GM18909 (cell line): Measurements from ENCODE around the gene PCOLCE2.

Source experiments
- ATAC-seq: cut with Tn5 transposase; IDR thresholded peaks from one replicate; pipeline ENCODE4 v1.9.1; 2021; ENCODE audit warnings: mild to moderate bottlenecking; ENCODE audit not compliant: unreplicated experiment, poor library complexity

The PCOLCE2 gene

DNA sequence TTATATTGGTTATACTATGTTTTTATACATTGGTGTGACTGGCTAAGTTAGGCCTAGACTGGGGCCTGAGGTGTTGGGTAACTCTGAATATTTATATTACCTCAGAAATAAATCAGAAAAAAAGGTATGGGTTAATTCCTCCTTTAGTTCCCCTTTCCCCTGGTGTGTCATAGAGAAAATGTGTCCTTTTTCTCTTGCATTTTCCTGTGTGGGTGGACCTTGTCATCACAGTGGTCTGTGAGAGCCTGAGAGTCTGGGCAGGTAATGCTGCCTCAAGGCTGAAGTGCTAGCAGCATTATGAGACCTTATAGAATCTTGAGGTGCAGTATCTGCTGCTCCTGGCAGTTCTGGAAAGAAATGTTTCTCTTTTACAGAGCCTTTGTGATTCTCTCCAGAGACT lies 69.7 kb downstream of the PCOLCE2 start:
- ATAC-seq, result no peak

DNA sequence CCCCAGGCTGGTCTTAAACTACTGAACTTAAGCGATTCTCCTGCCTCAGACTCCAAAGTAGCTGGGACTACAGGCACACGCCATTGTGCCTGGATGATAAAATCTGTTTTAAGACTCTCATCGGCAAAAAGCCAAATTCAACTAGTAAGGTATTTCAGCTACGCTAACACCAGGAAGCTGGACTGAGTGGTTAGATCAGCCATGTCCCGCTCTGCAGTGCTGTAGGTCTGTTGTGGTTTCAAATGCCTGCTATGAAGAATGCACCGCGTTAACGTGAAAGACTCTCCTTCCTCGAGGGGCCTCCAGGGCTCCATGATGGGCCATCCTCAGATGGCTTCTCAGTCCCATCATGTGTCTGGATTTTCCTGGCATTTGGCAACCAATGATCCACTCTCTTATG lies 70.2 kb downstream of the PCOLCE2 start:
- no peak for ATAC-seq

- no peak for ATAC-seq
Measured at GRCh38 chr3:142817897-142818296, 71.0 kb downstream of the PCOLCE2 start.

GRCh38 chr3:142817356-142817755 lies 71.5 kb downstream of the PCOLCE2 start:
- ATAC-seq, result no peak

DNA sequence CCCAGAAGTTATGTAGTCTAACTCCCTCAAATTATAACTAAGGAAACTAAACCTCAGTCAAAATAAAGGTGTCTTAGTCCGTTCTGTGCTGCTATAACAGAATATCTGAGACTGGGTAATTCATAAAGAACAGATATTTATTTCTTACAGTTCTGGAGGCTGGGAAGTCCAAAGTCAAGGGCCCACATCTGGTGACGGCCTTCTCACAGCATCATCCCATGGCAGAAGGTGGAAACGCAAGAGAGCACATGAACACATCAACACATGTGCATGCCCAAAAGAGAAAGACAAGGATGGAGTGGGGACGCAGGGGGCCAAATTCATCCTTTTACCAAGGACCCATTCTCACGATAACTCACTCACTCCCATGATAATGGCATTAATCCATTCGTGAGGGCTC lies 73.1 kb downstream of the PCOLCE2 start:
- no peak for ATAC-seq

DNA sequence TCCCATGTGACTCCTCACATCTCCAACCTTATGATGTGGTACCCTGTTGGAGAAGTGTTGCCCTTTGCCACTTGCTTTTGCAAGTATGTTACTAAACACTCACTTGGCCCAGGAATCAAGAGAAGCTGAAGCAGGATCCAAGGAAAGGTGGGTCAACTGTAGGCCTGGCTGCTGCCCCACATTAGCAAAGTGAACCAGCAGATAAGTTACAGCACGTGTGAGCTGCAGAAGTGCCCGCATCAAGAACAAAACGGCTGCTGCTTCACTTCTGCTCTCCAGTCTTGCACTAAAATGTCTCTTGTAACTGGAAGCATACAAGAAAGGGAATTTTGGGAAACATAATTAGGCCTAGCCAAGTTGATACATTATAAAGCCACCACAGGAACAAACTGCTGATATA lies 79.6 kb downstream of the PCOLCE2 start:
- ATAC-seq, result no peak

DNA sequence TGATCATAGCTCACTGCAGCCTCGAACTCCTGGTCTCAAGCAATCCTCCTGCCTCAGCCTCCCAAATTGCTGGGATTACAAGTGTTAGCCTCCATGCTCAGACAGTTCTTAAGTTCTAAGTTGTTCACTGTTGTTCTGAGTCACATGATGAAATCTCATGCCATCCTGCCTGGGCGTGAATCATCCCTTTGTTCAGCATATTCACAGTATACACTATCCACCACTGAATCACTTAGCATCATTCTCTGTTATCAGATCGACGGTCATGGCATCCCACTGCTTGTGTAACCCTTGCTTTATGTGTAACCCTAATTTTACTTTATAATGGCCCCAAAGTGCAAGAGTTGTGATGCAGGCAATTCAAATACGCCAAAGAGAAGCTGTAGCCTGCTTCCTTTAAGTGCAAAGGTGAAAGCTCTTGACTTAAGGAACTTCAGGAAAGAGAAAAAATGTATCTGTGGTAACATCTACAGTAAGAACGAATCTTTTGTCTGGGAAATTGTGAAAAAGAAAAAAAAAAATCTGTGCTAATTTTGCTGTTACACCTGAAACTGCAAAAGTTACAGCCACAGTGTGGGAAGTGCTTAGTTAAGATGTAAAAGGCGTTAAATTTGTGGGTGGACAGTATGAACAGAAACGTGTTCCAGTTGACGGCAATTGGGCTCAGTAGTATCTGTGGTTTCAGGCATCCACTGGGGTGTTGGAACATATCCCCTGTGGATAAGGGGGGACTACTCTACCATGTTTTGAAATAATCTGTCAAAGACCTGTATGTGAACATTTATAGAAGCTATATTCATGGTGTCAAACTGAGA lies 80.6 kb downstream of the PCOLCE2 start:
- ATAC-seq, result no peak

DNA sequence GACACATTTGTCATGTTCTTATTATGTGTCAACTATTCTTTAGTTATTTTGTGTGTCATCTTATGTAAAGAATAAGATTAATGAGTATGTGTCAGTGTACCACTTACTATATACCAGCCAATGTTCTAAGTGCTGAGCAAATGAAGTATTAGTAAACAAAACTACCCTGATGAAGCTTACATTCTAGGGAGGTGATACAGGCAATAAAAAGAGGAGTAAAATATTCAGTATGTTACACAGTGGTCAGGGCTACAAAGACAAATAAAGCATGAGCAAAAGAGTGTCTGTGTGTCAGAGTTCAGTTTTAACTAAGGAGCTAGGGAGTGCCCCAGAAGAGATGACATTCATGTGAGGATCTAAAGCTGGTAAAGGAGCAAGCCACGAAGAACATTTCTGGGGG lies 86.0 kb downstream of the PCOLCE2 start:
- no peak for ATAC-seq

- ATAC-seq, result no peak
Measured at GRCh38 chr3:142801746-142802145, 87.1 kb downstream of the PCOLCE2 start.

DNA sequence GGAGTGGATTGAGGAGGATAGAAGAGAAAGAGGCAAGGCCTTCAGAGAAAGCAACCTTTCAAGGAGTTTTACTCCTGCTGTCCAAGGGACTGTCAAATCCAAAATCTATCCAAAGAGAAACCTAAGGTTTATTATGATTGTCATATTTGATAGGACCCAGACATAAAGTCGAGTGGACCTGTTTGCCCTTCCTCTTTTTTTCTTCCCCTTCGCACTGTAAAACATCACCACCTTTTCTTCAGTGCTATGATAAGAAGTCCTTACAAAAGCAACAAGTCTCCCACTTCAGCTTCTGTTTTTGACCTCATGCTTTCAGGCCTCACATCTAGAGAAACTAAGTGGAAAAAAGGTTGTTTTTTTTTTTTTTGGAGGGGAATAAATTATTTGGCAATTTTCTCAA lies 92.1 kb downstream of the PCOLCE2 start:
- no peak for ATAC-seq

DNA sequence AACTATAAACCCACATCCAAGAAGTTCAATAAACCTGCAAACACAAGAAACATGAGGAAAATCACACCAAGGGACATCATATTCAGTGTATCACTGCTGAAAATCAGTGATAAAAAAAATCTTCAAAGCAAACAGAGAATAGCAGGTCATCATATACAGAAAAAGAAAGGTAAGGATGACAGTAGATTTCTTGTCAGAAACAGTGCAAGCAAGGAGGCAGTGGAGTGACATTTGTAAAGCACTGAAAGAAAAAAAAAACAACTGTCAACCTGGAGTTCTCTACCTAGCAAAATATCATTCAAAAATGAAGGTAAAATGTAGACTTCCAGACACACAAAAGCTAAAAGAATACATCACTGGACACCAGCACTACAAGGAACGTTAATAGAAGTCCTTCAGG lies 93.6 kb downstream of the PCOLCE2 start:
- ATAC-seq, result no peak

DNA sequence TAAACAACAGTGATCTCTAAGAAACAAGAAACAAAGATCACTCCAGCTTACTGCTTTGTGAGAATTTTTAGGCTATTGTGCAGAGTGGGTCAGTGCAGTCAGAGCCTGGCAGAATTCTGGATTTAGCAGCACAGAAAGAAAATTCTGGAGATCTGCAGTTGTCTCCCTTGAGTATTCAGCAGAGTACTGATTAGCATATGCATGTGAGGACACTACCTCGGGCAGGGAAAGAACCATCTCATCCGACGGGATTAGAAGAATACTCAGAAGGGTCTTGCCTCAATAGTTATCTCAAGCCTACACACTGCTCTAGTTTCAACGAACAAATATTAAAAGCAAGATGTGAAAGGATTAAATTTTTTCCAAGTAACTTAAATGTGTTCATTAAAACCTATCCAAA lies 94.4 kb downstream of the PCOLCE2 start:
- ATAC-seq, result no peak

DNA sequence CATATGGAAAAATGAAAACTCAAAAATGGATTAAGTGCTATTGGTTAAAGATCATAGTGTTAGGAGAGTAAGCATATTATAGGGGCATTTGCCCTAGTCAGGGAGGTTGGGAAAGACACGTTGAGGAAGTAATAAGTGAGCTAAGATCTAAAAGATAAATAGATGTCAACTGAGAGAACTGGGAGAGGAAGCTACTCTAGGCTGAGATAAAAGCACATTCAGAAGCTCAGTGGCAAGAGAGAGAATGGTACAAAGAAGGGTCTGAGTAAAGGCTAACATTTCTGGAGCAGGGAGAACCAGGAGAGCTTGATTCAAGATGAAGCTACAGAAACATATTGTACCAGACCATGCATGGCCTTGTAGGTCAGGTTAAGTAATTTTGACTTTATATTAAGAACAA lies 101.2 kb downstream of the PCOLCE2 start:
- no peak for ATAC-seq

- no peak for ATAC-seq
Measured at GRCh38 chr3:142785996-142786395, 102.9 kb downstream of the PCOLCE2 start.

DNA sequence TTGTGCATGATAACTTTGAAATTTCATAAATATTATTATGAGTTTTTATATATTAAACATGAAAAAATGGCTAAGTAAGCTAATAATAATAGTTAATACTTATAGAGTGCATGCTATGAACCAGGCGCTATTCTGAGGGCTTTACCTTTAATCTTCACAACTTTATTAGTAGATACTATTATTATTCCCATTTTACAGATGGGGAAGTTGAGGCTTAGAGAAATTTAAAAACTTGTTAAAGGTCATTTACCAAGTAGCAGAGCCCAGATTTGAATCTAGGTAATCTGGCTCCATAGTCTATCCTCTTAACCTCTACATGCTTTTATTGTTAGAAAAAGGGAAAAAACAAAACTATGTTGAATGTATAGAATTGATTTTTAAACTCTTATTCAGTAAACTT lies 104.7 kb downstream of the PCOLCE2 start:
- ATAC-seq, result no peak

DNA sequence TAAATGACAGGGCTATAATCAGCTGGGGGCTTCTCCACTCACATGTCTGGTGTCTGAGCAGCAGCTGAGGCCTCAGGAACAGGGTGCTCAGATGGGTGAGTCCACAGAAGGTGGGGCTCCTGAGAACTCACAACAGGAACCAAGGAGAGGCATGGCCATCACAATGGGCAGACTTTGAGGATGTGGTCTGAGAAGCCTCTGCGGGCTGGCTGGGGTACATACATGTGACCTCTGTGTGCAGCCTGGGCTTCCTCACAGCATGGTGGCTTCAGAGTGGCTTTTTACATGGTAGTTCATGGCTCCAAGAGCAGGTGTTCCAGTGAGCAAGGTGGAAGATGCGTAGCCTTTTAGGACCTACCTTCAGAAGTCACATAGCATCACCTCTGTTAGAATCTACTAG lies 106.3 kb downstream of the PCOLCE2 start:
- no peak for ATAC-seq

DNA sequence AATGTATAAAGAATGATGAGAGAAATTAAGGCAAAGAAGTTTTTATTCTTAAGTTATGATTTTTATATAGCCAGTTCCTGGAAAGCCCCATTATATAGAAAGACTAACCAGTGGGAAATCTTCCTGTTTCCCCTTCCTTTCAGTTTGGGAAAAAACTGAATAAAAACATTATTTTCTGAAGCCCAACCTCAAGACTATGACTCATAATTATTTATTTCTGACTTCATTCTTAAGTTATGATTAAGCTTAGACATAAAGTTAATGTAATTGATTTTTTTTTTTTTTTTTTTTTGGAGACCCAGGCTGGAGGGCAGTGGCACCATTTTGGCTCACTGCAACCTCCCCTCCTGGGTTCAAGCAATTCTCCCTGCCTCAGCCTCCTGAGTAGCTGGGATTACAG lies 109.3 kb downstream of the PCOLCE2 start:
- ATAC-seq, result no peak

DNA sequence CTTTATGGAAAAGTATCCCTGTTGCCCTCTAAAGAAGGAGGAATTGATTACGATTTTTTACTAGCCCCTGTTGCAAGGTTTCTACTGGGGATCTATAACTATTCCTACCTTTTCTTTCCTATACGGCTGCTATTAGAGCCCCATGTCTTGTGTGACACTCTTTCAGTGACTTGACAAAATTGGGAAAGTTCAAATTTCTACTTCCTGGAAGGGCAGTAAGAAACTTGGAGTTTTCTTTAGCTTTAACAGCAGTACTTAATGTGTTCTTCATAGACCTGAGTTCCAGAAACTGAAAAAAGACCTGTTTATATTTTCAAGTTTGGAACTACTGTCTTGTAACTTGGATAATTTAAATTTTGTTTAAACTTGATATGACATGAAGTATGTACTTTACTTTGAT lies 110.3 kb downstream of the PCOLCE2 start:
- no peak for ATAC-seq

GRCh38 chr3:142777927-142778326 lies 111.0 kb downstream of the PCOLCE2 start:
- no peak for ATAC-seq

DNA sequence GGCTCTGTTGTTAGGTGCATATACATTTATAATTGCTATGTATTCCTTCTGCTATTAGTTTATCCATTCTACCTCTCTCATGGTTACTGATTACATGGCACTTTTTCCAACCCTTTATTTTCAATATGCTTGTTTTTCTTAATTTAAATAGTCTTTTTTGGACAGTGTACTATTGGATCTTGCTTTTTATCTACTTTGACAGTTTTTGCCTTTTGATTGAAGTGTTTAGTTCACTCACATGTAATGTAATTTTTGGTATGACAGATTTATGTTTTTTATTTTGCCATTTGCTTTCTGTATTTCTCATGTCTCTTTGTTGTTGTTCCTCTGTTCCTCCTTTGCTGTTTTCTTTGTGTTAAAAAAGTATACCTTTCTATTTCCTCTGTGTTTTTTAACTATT lies 120.5 kb downstream of the PCOLCE2 start:
- ATAC-seq, result no peak
